ENCODE measurements around the gene UCP1.

UCP1 gene, protein sequence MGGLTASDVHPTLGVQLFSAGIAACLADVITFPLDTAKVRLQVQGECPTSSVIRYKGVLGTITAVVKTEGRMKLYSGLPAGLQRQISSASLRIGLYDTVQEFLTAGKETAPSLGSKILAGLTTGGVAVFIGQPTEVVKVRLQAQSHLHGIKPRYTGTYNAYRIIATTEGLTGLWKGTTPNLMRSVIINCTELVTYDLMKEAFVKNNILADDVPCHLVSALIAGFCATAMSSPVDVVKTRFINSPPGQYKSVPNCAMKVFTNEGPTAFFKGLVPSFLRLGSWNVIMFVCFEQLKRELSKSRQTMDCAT

DNA sequence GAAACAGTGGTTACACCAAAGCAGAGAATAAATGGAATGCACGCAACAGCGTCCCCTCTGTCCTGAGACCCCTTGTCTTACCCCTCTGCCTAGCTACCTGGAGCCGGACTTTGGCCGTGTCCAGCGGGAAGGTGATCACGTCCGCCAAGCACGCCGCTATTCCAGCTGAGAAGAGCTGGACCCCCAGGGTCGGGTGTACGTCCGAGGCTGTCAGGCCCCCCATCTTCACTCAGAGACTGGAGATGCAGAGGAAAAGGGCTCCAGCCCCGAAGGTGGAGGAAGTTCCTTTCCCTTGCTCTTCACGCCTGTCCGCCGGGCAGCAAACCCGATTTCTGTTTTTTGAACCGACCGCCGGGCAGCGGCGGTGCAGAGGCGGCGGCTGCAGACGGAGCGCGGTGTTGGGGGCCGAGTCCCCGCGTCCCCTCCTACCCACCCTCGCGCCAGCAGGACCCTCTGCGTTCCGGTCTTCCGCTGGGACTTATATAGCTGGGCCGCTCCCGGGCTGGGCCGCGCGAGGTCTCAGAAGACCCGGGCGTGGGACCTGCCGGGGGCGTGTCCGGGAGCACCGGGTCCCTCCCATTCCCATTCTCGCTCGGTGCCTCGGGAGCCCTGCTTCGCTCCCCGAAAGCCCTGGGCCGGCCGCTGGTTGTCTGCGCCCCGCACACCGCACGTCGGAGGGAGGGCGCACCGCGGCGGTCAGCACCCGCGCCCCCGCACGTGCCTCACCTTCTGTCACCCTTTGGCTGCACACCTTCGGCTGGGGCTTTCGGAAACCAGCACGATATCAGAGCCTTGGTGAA lies at the start of gene UCP1:
Gene UCP1, minus strand, starts transcription at position 455 of the 800 bp plus-strand sequence. Its CDS starts 232 bp downstream, at position 223.
- DNase-seq (ENCODE audit: extremely low read depth in 1 of 2, low read depth in 1 of 2): no peak

DNA sequence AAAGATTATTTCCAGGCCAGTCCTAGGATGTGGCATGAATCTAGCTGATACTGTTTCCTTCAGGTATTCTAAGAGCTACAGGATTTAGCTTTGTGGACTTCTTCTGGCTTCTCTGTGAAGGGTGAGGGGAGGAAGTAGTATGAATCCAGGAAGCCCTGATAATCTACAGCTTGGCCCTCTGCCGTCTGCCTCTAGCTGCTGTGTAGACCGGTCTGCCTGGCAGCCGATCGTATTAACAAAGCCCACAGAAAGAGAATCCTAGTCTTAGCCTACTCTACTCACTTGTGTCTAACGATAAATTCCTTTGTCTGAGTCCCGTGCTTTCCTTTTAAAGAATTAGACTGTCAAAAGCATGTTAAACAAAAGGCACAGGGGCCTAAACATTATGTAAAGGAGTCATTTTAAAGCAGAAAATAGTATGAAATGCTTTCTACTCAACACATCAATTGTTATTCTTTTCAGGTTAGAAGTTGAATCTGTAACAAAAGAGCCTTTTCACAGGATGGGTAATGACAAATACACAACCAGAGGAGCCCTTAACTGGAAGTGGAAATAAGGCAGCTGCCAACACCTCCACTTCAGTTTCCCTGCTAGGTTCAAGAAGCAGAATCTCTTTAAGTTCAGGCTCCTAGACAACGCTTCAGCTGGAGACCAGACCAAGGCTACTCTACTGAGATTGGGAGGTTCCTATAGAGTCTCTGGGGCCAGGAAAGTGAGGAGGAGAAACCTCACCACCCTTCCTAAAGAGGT lies 48.9 kb upstream of the UCP1 start:
- DNase-seq (ENCODE audit: extremely low read depth in 1 of 2, low read depth in 1 of 2): no peak

DNA sequence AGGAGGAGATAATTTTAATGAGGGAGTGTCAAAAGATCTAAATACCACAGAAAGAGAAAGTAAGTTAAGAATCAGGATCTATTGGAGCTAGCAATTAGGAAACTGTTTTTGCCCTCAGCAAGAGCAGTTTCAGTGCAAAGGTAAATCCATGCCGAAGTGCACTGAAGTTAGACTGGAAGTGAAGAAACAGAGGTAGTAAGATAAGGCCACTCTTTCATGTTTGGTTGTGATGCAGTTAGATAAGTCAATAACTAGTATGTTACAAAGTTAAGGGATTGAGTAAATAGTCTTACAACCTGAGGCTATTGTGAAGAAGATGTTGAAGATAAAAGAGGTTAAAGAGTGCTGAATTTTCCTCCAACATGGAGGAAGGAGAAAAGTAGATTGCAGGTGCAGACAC lies 46.7 kb upstream of the UCP1 start:
- DNase-seq (ENCODE audit: extremely low read depth in 1 of 2, low read depth in 1 of 2): no peak

DNA sequence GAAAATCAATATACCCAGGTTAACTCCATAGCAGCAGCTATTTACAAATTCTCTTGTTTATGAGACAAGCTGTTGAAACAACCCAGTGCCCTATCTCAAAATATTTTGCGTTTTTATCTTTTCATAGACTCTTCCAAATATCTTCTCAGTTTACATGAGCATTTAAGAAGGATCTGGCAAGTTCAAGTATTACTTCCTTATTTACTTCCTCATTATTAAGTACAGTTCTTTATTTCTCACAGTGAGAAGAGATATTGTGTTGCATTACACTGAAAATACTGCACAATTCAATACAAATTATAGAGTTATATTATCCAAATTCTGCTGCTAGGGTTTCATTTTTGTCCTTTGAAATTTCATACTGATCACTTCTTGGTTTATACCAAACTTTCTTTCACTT lies 43.6 kb upstream of the UCP1 start:
- DNase-seq (ENCODE audit: extremely low read depth in 1 of 2, low read depth in 1 of 2): no peak

DNA sequence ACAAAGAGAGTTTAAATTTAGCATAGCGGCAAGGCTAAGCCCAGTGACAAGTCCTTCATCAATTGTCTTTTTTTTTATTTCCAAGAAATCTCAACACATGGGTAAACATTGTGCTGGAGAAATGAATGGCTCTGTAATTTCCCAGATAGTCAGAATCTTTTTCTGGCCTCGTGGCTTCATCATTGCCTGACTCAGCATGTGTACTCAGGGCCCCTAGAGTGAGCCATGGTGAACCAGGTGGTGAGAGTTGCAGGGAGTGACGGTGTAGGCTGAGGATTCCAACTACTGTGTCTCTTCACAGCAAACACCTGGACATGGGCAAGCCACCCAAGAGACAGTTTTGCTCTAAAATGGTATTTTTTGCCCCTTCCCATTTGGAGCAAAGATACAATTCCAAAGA lies 43.1 kb upstream of the UCP1 start:
- no peak for DNase-seq (ENCODE audit: extremely low read depth in 1 of 2, low read depth in 1 of 2)

DNA sequence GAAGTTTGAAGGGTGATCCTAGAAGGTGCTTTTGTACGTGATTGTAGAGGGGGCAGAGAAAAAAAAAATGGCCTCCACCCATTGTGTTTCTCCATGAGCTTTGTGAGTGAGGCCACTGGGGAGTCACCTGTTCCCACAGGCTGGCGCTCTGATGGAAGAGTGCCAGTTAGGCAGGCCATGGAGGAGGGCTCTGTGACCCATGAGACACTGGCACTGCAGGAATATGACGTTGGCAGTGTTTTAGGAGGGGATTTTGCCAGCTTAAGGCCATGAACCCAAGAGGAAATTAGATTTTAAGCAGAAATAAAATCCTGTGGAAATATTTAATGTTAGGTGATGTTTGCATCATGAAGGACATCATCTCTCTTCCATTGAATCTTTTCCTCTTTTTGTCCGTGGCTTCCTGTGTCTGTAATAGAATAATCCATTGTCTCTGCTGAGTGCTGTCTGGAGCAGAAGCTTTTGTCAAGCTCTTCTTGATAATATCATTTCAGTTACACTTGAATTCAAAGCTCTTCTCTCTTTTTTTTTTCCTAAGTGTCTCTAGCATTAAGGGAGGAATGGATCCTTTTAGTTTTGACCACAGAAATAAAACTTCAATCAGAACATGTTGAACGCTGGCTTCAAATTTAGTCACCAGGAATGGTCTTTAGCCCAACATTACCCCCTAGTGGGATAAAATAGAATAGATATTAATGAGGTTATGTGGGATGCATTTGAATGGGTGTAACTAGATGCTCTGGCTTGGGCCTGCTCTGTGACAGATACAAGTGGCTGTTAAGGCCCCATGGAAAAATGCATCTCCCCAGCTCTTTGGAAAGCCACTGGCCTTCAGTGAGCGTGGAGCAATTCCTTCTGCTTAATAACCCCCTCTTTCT lies 41.0 kb upstream of the UCP1 start:
- no peak for DNase-seq (ENCODE audit: extremely low read depth in 1 of 2, low read depth in 1 of 2)

DNA sequence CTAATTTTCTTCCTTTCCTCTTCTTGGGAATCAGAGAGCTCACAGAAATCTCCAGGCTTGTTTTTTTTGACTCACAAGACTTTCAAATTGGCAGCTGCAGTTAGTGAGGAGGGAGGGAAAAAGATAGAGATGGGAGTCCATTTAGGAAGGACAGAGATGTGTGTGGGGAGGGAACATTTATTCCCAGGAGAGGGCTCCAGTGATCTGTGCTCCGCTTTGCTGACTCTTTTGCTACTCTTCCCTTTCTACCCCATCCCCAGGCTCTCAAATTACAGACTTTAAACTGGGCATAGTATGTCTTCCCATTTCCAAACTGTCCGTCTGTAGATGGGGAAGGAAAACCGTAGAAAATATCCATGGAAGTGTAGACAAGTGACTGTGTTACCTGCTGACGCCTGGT lies 39.1 kb upstream of the UCP1 start:
- no peak for DNase-seq (ENCODE audit: extremely low read depth in 1 of 2, low read depth in 1 of 2)

DNA sequence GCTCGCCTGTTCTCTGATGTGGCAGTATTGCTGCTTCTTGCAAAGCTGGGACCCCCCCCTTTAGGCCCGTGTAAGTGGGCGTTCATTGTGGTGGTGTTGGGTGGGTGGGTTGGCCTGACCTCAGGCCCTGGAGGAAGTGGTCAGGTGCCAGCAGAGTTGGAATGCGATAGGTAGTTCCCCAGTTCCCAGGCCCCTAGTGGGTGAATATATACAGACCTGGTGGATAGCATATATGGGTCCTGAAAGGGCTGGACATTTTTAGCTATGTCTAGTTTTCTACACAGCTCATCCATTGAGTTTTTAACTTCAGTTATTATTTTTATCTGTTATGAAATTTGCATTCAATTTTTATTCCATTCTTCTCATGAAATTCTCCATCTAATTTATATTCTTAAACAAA lies 35.8 kb upstream of the UCP1 start:
- no peak for DNase-seq (ENCODE audit: extremely low read depth in 1 of 2, low read depth in 1 of 2)

DNA sequence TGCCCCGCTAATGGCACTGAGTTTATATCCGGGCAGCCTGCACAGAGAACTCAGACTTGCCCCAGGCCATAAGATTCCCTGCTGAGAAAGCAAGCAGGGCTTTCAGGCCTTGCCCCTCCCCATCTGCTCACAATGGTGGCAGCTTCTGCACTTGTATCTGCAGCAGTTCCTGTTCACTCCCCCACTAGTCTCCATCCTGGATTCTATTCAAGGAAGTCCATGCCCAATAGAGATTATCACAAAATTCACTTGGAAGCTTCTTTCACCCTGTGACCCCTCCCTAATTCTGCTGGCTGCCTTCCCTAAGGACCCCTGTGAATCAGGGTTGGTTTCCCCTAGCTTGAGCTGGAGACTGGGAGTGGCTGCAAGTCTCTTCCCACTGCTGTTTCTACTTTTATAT lies 34.5 kb upstream of the UCP1 start:
- DNase-seq (ENCODE audit: extremely low read depth in 1 of 2, low read depth in 1 of 2): no peak

DNA sequence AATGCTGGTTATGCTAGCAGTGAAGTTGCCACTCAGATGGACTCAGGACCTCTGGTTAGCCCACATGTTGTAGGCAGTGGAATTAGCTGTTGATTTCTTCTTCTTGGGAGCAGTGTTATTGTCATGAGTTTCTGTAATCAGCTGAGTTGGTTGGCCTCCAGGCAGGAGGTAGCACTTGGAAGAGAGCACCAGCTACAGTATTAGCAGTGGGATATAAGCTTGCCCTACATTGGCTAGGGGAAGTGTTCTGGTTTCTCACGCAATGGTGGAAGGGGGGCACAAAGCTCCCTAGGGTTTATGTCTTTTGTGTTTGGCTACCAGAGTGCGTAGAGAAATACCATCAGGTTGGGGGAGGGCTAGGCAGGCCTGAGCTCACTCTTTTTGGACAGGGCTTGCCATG lies 34.0 kb upstream of the UCP1 start:
- DNase-seq (ENCODE audit: extremely low read depth in 1 of 2, low read depth in 1 of 2): no peak

DNA sequence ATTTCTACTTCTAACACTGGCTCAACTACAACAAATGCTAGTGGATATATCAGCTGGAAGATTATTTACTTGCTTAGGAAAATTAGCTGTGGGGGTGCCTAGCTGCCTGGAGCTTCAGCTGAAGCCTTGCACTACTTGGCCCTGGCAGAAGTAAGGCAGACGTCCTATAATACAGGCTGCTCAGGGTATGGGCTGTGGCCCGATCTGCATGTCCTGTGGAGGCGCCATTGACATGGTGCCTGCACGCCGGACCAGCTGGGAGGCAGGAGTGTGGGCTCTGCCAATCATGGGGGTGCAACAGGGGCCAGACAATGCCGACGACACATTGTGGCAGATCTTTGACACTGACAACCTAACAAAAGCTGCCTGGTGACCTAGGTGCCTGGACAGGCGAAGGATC lies 31.6 kb upstream of the UCP1 start:
- DNase-seq (ENCODE audit: extremely low read depth in 1 of 2, low read depth in 1 of 2): no peak

DNA sequence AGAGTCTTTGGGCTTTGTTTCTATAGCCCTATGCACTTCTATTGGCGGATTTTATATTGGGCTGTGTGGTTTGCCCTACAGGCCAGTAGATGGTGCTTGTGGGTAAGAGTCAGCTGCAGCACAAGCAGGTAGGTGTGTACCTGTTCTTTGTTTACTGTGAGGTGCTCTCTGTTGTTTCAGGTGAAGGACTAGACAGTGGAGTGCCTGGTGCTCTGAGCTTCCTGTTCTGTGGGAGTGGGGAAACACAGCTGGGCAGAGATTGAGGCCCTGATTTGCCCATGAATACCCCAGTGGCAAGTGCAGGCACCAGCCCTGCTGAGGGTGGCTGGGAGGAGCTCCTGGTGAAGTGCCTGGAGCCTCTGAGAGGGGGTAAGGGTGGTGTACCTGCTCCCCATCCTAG lies 26.3 kb upstream of the UCP1 start:
- no peak for DNase-seq (ENCODE audit: extremely low read depth in 1 of 2, low read depth in 1 of 2)

DNA sequence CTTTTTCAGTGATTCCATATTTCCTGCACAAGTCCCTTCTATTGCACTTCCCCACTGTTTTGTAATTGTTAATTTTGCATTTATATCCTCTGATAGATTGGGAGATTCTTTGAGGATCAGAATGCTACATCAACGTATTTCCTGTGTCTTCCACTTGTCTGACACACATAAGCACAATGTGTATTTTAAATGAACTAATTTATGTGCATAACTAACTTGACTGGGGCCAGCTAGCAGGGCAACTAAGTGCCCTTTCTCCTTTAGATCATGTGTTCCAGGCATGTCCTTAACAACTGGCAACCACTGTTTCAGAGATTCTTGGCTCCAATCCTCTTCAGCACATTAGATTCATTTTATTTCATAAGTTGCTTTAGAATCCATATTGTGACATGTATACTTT lies 15.7 kb upstream of the UCP1 start:
- no peak for DNase-seq (ENCODE audit: extremely low read depth in 1 of 2, low read depth in 1 of 2)

DNA sequence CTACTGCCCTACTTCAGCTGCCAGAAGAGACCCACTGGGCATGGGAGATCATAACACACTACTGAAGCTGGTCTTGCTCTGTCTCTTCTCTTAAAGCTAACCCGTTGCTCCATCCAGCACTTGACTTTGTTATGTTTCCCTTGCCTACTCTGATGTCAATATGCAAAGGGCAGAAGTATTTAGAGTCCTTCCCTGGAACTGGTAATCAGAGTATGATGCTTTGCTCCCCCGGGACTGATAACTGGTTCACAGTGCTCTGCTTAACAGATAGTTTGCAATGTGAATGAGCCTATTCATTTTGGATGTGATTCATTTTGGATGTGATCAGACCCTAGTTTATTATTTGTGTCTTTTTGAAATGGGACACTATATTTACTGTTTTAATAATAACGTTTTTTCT lies 12.3 kb upstream of the UCP1 start:
- no peak for DNase-seq (ENCODE audit: extremely low read depth in 1 of 2, low read depth in 1 of 2)

DNA sequence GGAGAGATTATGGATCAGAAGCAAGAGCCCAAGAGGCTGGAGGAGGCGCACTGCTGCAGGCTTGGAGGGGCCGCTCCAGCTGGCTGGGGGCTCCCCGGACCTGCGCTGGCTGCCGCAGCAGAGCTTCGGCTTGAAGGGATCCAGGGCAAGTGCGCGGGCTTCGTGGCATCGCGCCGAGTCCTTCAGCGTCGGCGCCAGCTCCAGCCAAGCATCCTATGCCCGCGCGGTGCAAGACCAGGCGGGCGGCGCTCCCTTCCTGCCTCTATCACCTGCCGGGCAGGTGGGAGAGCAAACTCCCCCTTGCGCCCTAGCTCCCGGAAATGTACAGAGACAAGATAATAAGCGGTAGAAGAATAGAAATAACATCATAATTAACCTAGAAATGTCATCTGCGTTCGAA lies 10.5 kb upstream of the UCP1 start:
- DNase-seq (ENCODE audit: extremely low read depth in 1 of 2, low read depth in 1 of 2): no peak

DNA sequence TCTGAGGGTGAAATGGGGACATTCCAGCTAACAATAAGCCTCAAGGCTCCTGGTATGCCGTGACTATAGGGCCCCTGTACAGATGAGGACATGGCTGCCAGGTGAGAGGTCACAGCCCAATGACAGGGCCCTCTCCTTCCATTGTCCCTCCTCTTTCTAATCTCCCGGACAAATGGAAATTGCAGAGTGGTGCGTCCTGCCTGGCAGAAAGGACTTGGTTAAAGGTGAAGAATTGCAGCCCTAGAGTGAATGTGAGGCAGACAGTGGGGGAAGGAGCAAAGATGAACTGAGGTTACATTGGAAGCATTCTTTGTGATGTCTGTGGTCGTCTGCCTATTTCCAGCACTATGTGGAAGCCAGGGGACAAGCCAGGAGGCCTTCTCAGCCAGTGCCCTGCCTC lies 6.7 kb upstream of the UCP1 start:
- DNase-seq (ENCODE audit: extremely low read depth in 1 of 2, low read depth in 1 of 2): no peak

DNA sequence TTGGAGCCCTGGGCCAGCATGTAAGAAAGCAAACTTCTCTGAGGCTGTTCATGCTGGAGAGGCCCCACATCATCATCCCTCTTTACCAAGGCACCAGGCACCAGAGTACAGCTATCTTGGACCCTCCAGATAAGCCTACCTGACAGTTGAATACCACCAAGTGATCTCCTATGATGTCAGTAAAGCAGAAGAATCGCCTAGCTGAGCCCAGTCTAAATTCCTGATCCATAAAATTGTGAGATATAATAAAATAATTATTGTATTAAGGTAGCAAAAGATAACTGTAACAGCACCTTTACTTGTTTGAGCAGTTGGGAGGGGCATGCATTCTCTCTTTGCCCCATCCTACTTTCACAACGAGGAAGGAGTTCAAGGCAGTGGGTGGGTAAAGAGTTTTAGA lies 2.9 kb upstream of the UCP1 start:
- DNase-seq (ENCODE audit: extremely low read depth in 1 of 2, low read depth in 1 of 2): no peak

DNA sequence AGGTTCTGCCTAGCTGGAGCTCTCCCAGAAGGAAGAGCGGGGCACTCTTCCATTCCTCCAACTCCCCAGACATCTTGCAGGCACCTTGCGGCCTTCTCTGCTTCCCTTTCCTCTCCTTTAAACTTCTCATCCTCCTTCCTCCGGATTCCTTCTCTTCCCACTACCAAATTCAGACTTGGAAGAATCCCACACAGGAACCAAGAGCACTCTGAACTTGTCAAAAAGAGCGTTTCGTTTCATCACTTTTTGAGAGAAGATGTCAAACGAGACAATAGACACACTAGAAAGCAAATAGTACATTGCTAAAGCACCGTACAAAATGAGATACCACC lies 512 bp upstream of the UCP1 start:
- DNase-seq (ENCODE audit: extremely low read depth in 1 of 2, low read depth in 1 of 2): no peak

DNA sequence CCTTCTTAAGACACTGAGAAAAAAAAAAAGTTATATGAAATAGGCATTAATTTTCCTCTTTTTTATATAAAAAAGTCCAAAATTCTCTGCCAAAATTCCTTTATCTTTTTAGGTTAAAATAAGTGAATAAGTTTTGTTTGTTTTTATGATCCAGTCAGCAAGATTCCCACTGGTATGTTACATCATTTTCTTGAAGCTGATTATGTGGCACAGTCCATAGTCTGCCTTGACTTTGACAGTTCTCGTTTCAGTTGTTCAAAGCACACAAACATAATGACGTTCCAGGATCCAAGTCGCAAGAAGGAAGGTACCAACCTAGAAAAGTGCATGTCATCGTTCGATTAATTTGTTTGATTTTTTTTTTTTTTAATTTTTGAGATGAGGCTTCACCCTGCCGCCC lies 9.1 kb downstream of the UCP1 start:
- no peak for DNase-seq (ENCODE audit: extremely low read depth in 1 of 2, low read depth in 1 of 2)

DNA sequence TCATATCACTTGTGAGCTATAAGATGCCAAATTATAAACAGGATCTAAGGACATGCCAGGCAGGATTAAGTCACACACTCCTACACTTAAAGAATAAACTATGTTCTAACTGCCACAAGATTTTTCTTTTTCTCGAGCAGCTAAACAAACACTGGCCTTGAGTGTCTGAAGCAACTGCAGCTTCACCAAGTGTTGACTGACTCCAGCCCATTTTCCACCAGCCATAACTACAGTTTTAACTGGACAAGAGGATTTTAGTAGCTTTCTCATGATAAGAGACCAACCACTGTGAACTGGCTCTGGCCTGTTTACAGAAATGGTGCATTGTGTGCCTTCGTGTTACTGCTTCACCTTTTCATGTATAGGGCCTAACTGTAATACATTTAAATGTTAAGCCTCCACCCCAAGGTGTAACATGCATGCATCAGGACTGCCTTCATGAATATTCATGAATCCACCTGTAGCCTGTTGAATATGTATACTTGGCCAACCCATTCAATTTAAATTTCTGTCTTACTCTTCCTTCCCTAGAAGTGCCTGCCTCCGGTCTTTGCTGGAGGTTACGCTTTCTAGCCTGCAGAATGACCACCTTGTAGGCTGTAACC lies 10.8 kb downstream of the UCP1 start:
- no peak for DNase-seq (ENCODE audit: extremely low read depth in 1 of 2, low read depth in 1 of 2)
